Lower leg skin (tissue), 3 donors: Measurements from ENCODE around the gene CDH13.

ENCODE experiments used
- CTCF ChIP-seq, 3 donors: fragments of 450-650 bp; IDR thresholded peaks; one replicate each; pipeline ENCODE4 v1.5.1; 2016; ENCODE audit warnings: antibody characterized with exemption in 3 of 3, mild to moderate bottlenecking in 3 of 3, moderate library complexity in 2 of 3
- POLR2A ChIP-seq, 2 donors: fragments of 450-650 bp; IDR thresholded peaks; one replicate each; pipeline ENCODE4 v1.6.1; 2016 to 2017; ENCODE audit warnings: antibody characterized with exemption in 2 of 2, mild to moderate bottlenecking in 1 of 2, moderate library complexity in 1 of 2

GRCh38 chr16:82643936-82644630 lies 17.3 kb downstream of the CDH13 start:
- no peak for TF ChIP-seq POLR2A (IDR thresholded peaks at IDR 0.05)
- no peak for TF ChIP-seq CTCF (IDR thresholded peaks at IDR 0.05)
